ENCODE data around the gene PLEKHM1.
"Not testable (repeated sequence)": the region's sequence is repeated elsewhere in the genome, so short reads cannot be mapped to it uniquely, and the experiment has no call there.

The PLEKHM1 gene

GRCh38 chr17:45461524-45462327, 28.8 kb downstream of the PLEKHM1 start:
- not testable (repeated sequence) for DNase-seq (ENCODE audit: low read depth in 2 of 2)

GRCh38 chr17:45460422-45460821, 30.1 kb downstream of the PLEKHM1 start:
- not testable (repeated sequence) for DNase-seq (ENCODE audit: low read depth in 2 of 2)

- not testable (repeated sequence) for DNase-seq (ENCODE audit: low read depth in 2 of 2)
These were observed 36.2 kb downstream of the PLEKHM1 start for GRCh38 chr17:45454341-45454740.

GRCh38 chr17:45453731-45454130, 36.8 kb downstream of the PLEKHM1 start:
- not testable (repeated sequence) for DNase-seq (ENCODE audit: low read depth in 2 of 2)

- not testable (repeated sequence) for DNase-seq (ENCODE audit: low read depth in 2 of 2)
These were observed 37.3 kb downstream of the PLEKHM1 start for GRCh38 chr17:45453225-45453534.

- DNase-seq (ENCODE audit: low read depth in 2 of 2), result not testable (repeated sequence)
These were observed 37.9 kb downstream of the PLEKHM1 start for GRCh38 chr17:45452329-45453224.

GRCh38 chr17:45451660-45452059, 38.9 kb downstream of the PLEKHM1 start:
- DNase-seq (ENCODE audit: low read depth in 2 of 2), result not testable (repeated sequence)

- no peak for DNase-seq (ENCODE audit: low read depth in 2 of 2)
These were observed 39.4 kb downstream of the PLEKHM1 start for GRCh38 chr17:45451131-45451530.

GRCh38 chr17:45449708-45450329, 40.7 kb downstream of the PLEKHM1 start:
- DNase-seq (ENCODE audit: low read depth in 2 of 2), result not testable (repeated sequence)

GRCh38 chr17:45449260-45449659, 41.3 kb downstream of the PLEKHM1 start:
- DNase-seq (ENCODE audit: low read depth in 2 of 2), result not testable (repeated sequence)

GRCh38 chr17:45448483-45448882, 42.0 kb downstream of the PLEKHM1 start:
- not testable (repeated sequence) for DNase-seq (ENCODE audit: low read depth in 2 of 2)

GRCh38 chr17:45448066-45448465, 42.5 kb downstream of the PLEKHM1 start:
- not testable (repeated sequence) for DNase-seq (ENCODE audit: low read depth in 2 of 2)

- not testable (repeated sequence) for DNase-seq (ENCODE audit: low read depth in 2 of 2)
These were observed 42.9 kb downstream of the PLEKHM1 start for GRCh38 chr17:45447650-45448049.

GRCh38 chr17:45446872-45447625, 43.5 kb downstream of the PLEKHM1 start:
- not testable (repeated sequence) for DNase-seq (ENCODE audit: low read depth in 2 of 2)

GRCh38 chr17:45445901-45446743, 44.4 kb downstream of the PLEKHM1 start:
- not testable (repeated sequence) for DNase-seq (ENCODE audit: low read depth in 2 of 2)

GRCh38 chr17:45444856-45445820, 45.4 kb downstream of the PLEKHM1 start:
- DNase-seq (ENCODE audit: low read depth in 2 of 2), result not testable (repeated sequence)

- DNase-seq (ENCODE audit: low read depth in 2 of 2), result not testable (repeated sequence)
These were observed 46.2 kb downstream of the PLEKHM1 start for GRCh38 chr17:45444301-45444700.

GRCh38 chr17:45443371-45444260, 46.9 kb downstream of the PLEKHM1 start:
- not testable (repeated sequence) for DNase-seq (ENCODE audit: low read depth in 2 of 2)

Measured in stimulated activated CD8-positive, alpha-beta memory T cell treated with anti-CD3 and anti-CD28 coated beads, Interleukin-2, amount 100 ng/mL, for 1 hour (primary cell).